K562 (cell line): Measurements from ENCODE around the gene CPPED1. TPM values are rescaled to one million over a fixed set of nuclear protein-coding genes. Genes with fewer than 3 reads are reported as not detected.
A peak's percentile ranks its signal among the peaks of the same experiment; 100 is the strongest.

Experiments
- CCAR2 ChIP-seq: fragments of 200-400 bp; formaldehyde crosslinking; IDR thresholded peaks from 2 replicates; pipeline ENCODE4 v1.6.1; 2017; ENCODE audit warnings: mild to moderate bottlenecking, low read depth, low read length
- CEBPG ChIP-seq, 3 experiments: fragments of 200-800 bp in 1 of 3; sonication (Bioruptor generic) in 1 of 3; sonication (generic) in 1 of 3; formaldehyde crosslinking in 1 of 3; IDR thresholded peaks in 2 of 3; conservative IDR thresholded peaks in 1 of 3; 2 replicates each; pipeline versions ENCODE4 v1.6.1 to v1.8.0; 2016 to 2022; ENCODE audit warnings: missing compliant biosample characterization in 2 of 3, missing genetic modification characterization in 2 of 3, mild to moderate bottlenecking in 1 of 3, missing genetic modification reagents in 1 of 3
- DIDO1 ChIP-seq: fragments of 450-650 bp; IDR thresholded peaks from 2 replicates; pipeline ENCODE4 v1.6.1; 2016; ENCODE audit warnings: low read depth, missing biosample characterization, missing genetic modification characterization
- FOXJ2 ChIP-seq: fragments of 200-800 bp; sonication (Bioruptor generic); IDR thresholded peaks from 2 replicates; pipeline ENCODE4 v1.6.1; 2016; ENCODE audit warnings: missing genetic modification characterization, missing compliant biosample characterization
- GABPB2 ChIP-seq: fragments of 250-450 bp; sonication (Bioruptor Pico); conservative IDR thresholded peaks from 2 replicates; pipeline ENCODE4 v1.5.1; 2021; ENCODE audit warnings: mild to moderate bottlenecking
- GTF2E2 ChIP-seq: fragments of 200-800 bp; sonication (Bioruptor generic); IDR thresholded peaks from 2 replicates; pipeline ENCODE4 v1.6.1; 2016; ENCODE audit warnings: missing genetic modification characterization, missing compliant biosample characterization
- MAFF ChIP-seq: IDR thresholded peaks from 2 replicates; pipeline ENCODE4 v1.6.1; 2012; ENCODE audit warnings: low read length, improper control_type of control experiment
- MEIS2 ChIP-seq: fragments of 450-650 bp; IDR thresholded peaks from 2 replicates; pipeline ENCODE4 v1.6.1; 2014; ENCODE audit warnings: mild to moderate bottlenecking; ENCODE audit not compliant: partially characterized antibody
- NELFE ChIP-seq: IDR thresholded peaks from 2 replicates; pipeline ENCODE4 v1.6.1; 2011; ENCODE audit warnings: mild to moderate bottlenecking; ENCODE audit not compliant: insufficient read depth, insufficient read length
- PRMT5 ChIP-seq: sonication (generic); formaldehyde crosslinking; IDR thresholded peaks from 2 replicates; pipeline ENCODE4 v1.5.0; 2020; ENCODE audit warnings: missing genetic modification reagents
- PRPF4 ChIP-seq: fragments of 200-400 bp; formaldehyde crosslinking; IDR thresholded peaks from one replicate; pipeline ENCODE4 v1.6.1; 2017; ENCODE audit warnings: low read length, low read depth, mild to moderate bottlenecking; ENCODE audit not compliant: insufficient read depth, poor library complexity, severe bottlenecking
- PTRF ChIP-seq: fragments of 450-650 bp; IDR thresholded peaks from 2 replicates; pipeline ENCODE4 v1.6.1; 2016; ENCODE audit warnings: mild to moderate bottlenecking, missing genetic modification characterization, missing compliant biosample characterization
- RBM14 ChIP-seq: fragments of 200-400 bp; formaldehyde crosslinking; IDR thresholded peaks from 2 replicates; pipeline ENCODE4 v1.6.1; 2018; ENCODE audit warnings: low read depth, mild to moderate bottlenecking, low read length, moderate library complexity, borderline replicate concordance; ENCODE audit not compliant: insufficient read depth
- RHOXF2B ChIP-seq: fragments of 250-450 bp; sonication (Bioruptor Pico); conservative IDR thresholded peaks from 2 replicates; pipeline ENCODE4 v1.5.1; 2021
- SMAD3 ChIP-seq: fragments of 450-650 bp; formaldehyde crosslinking; conservative IDR thresholded peaks from 2 replicates; pipeline ENCODE4 v1.4.0; 2020; ENCODE audit warnings: mild to moderate bottlenecking
- SPI1 ChIP-seq: IDR thresholded peaks from 2 replicates; pipeline ENCODE4 v1.6.1; 2011; ENCODE audit warnings: low read depth, low read length, control low read depth, borderline replicate concordance
- SRSF7 ChIP-seq: fragments of 200-400 bp; formaldehyde crosslinking; optimal IDR thresholded peaks from 2 replicates; pipeline ENCODE3; 2017; ENCODE audit warnings: mild to moderate bottlenecking, low read depth, low read length
- STAT5A ChIP-seq: IDR thresholded peaks from 2 replicates; pipeline ENCODE4 v1.6.1; 2012; ENCODE audit warnings: low read length, inconsistent platforms, borderline replicate concordance
- TCF7 ChIP-seq: sonication (generic); IDR thresholded peaks from 2 replicates; pipeline ENCODE4 v1.6.1; 2016; ENCODE audit warnings: antibody characterized with exemption, borderline replicate concordance
- TCFL5 ChIP-seq: fragments of 250-450 bp; sonication (Bioruptor Pico); conservative IDR thresholded peaks from 2 replicates; pipeline ENCODE4 v1.6.1; 2021; ENCODE audit warnings: mild to moderate bottlenecking, moderate library complexity, matching md5 sums
- TEAD4 ChIP-seq, 2 experiments: sonication (generic) in 1 of 2; formaldehyde crosslinking in 1 of 2; IDR thresholded peaks; 2 replicates each; pipeline versions ENCODE4 v1.6.1 to v1.8.0; 2012 to 2022; ENCODE audit warnings: borderline replicate concordance in 1 of 2, inconsistent platforms in 1 of 2, low read length in 1 of 2, mild to moderate bottlenecking in 1 of 2, missing genetic modification reagents in 1 of 2
- TFAM ChIP-seq: fragments of 250-450 bp; sonication (Bioruptor Pico); conservative IDR thresholded peaks from 2 replicates; pipeline ENCODE4 v1.5.0; 2021; ENCODE audit warnings: mild to moderate bottlenecking, moderate library complexity
- TOE1 ChIP-seq, 2 experiments: fragments of 450-650 bp in 1 of 2; sonication (generic) in 1 of 2; formaldehyde crosslinking in 1 of 2; IDR thresholded peaks; 2 replicates each; pipeline versions ENCODE4 v1.7.1 to v1.8.0; 2016 to 2022; ENCODE audit warnings: borderline replicate concordance in 2 of 2, mild to moderate bottlenecking in 2 of 2, antibody characterized with exemption in 1 of 2, inconsistent platforms in 1 of 2, low read depth in 1 of 2, missing genetic modification reagents in 1 of 2, moderate library complexity in 1 of 2
- WHSC1 ChIP-seq: IDR thresholded peaks from one replicate; pipeline ENCODE4 v1.6.1; 2012; ENCODE audit warnings: low read length, control low read depth, inconsistent platforms
- ZNF324 ChIP-seq: fragments of 250-450 bp; sonication (Bioruptor Pico); IDR thresholded peaks from 2 replicates; pipeline ENCODE4 v1.4.0; 2020; ENCODE audit warnings: mild to moderate bottlenecking
- ZNF584 ChIP-seq: fragments of 200-800 bp; sonication (Bioruptor generic); IDR thresholded peaks from 2 replicates; pipeline ENCODE4 v1.6.1; 2016; ENCODE audit warnings: low read depth, mild to moderate bottlenecking, missing genetic modification characterization, missing compliant biosample characterization
- polyA plus RNA-seq, 8 experiments: library from polyadenylated mRNA; depleted of rRNA in 4 of 8; stranded (reverse) in 5 of 8; unstranded in 3 of 8; fragments of >200 nt; fragmentation: Nextera tagmentation in 2 of 8; fragmentation: Illumina TruSeq in 1 of 8; extraction: Ambion mirVana in 2 of 8; extraction: Trizol in 1 of 8; gene quantifications; 2 replicates each; pipeline versions ENCODE4 v1.2.1 to v1.2.3, GENCODE V29; 2011 to 2014; ENCODE audit warnings: inconsistent platforms in 1 of 8, missing spikeins in 1 of 8
- total RNA-seq, 7 experiments: library from RNA; depleted of rRNA in 6 of 7; stranded (reverse); fragments of >200 nt in 6 of 7; fragmentation: Illumina TruSeq in 2 of 7; extraction: Trizol in 2 of 7; gene quantifications; 2 replicates each; pipeline versions ENCODE4 v1.2.1 to v1.2.3, GENCODE V29; 2011 to 2021; ENCODE audit warnings: low replicate concordance in 1 of 7
- TF ChIP-seq, protein P1 (sequence below): fragments of 200-800 bp; sonication (Bioruptor generic); IDR thresholded peaks from 2 replicates; pipeline ENCODE4 v1.6.1; 2017; ENCODE audit warnings: missing genetic modification characterization, missing compliant biosample characterization
- TF ChIP-seq, protein P2 (sequence below): fragments of 250-450 bp; sonication (Bioruptor Pico); IDR thresholded peaks from 2 replicates; pipeline ENCODE4 v1.9.0; 2021; ENCODE audit warnings: mild to moderate bottlenecking

The CPPED1 gene
- total and polyA plus RNA-seq, 9 of the 15 experiments (the other 6 are each of a cell fraction or from before 2014, with no cell fraction given) = 7.5 to 25.7 (median 16.9) TPM

DNA sequence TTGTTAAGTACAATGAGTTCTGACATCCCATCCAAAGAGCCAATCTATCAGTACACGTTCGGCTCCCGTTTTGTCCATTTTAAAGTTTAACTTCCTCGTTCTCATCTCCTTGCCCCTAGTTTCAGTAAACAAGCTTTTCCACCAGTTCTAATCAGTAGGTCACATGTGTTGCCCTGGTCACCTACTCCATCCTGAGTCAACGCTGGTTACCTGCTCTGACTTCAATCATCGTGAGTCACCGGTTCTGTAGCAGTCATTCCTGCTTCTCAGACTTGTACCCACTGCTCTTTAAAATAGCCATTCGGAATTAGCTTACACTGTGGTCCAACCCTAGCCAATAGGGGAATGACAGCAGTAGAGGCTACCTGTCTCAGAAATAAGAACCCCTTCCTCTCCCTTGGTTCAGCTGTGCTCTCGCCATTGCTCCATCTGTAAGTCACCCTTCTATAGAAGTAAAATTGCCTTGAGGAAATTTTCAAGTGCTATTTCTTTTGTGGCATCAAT is 191.0 kb downstream of the CPPED1 start (continued):
- TF ChIP-seq, protein P1, sequence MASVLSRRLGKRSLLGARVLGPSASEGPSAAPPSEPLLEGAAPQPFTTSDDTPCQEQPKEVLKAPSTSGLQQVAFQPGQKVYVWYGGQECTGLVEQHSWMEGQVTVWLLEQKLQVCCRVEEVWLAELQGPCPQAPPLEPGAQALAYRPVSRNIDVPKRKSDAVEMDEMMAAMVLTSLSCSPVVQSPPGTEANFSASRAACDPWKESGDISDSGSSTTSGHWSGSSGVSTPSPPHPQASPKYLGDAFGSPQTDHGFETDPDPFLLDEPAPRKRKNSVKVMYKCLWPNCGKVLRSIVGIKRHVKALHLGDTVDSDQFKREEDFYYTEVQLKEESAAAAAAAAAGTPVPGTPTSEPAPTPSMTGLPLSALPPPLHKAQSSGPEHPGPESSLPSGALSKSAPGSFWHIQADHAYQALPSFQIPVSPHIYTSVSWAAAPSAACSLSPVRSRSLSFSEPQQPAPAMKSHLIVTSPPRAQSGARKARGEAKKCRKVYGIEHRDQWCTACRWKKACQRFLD = no peak
- TF ChIP-seq PRMT5 (CRISPR knock-in tag) (no peak), TCF7 (no peak), PTRF (tag) (no peak), GABPB2 (CRISPR knock-in tag) (no peak), TOE1 (IDR thresholded peaks at IDR 0.05; ENCODE audit: borderline replicate concordance) (peak; percentile 75), TOE1 (CRISPR knock-in tag; IDR thresholded peaks at IDR 0.05; ENCODE audit: borderline replicate concordance, low read depth) (no peak), TFAM (CRISPR knock-in tag) (no peak), RHOXF2B (CRISPR knock-in tag) (no peak), MEIS2 (peak; percentile 79), ZNF584 (CRISPR knock-in tag) (no peak; the same call in 1 of the 2 replicates), MAFF (peak; percentile 7; the same call in 1 of the 2 replicates), RBM14 (no peak), PRPF4 (no peak), SRSF7 (no peak), CCAR2 (no peak), TEAD4 (IDR thresholded peaks at IDR 0.05; ENCODE audit: low read length) (peak; percentile 68; the same call in 1 of the 2 replicates), TEAD4 (CRISPR knock-in tag; IDR thresholded peaks at IDR 0.05; ENCODE audit: borderline replicate concordance) (no peak), SPI1 (no peak), DIDO1 (tag) (no peak), FOXJ2 (tag) (0 out of 2 replicates have a peak, but pooled peaks have one; percentile 55), CEBPG (CRISPR knock-in tag; IDR thresholded peaks at IDR 0.05) (no peak), CEBPG (tag; conservative IDR thresholded peaks at IDR 0.05 in 1 of 2, IDR thresholded peaks at IDR 0.05 in 1 of 2) (no peak), GTF2E2 (tag) (no peak), SMAD3 (no peak), TCFL5 (CRISPR knock-in tag) (no peak), ZNF324 (CRISPR knock-in tag) (no peak), WHSC1 (no peak), STAT5A (no peak), NELFE (no peak)
- TF ChIP-seq, protein P2, sequence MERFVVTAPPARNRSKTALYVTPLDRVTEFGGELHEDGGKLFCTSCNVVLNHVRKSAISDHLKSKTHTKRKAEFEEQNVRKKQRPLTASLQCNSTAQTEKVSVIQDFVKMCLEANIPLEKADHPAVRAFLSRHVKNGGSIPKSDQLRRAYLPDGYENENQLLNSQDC (CRISPR knock-in tag) = no peak
